HCT116 (cell line): ENCODE results near the gene CDK5RAP1. TPM values are rescaled to one million over a fixed set of nuclear protein-coding genes. Genes with fewer than 3 reads are reported as not detected.

Experiments used
- ATAC-seq: fragments of 200-7000 bp; cut with Tn5 transposase; 2 replicates; pipeline ENCODE4 v1.9.1; 2020; ENCODE audit warnings: mild to moderate bottlenecking, moderate library complexity
- BruUV-seq: library from RNA; stranded (reverse); fragments of 400-500 nt; replicated peaks from 2 replicates; lab custom pipeline; 2021; lab: Mats Ljungman, UMichigan
- CTCF ChIA-PET: fragments of 300-600 bp; sonication (Branson Sonifier 250); formaldehyde crosslinking; loops from one replicate; lab custom pipeline; 2021; ENCODE audit warnings: antibody characterized with exemption; lab: Charles Lee
- POLR2A ChIA-PET: fragments of 300-600, 350-600 bp; sonication (Branson Sonifier 250); formaldehyde crosslinking; loops from one replicate; lab custom pipeline; 2021; ENCODE audit warnings: antibody characterized with exemption; lab: Charles Lee
- RAD21 ChIA-PET, 2 experiments: fragments of 300-600 bp; sonication (Branson Sonifier 250); formaldehyde crosslinking; loops; one replicate each; lab custom pipeline; 2023; ENCODE audit warnings: low total read pairs in 2 of 2; ENCODE audit not compliant: uncharacterized antibody in 2 of 2, unreplicated experiment in 2 of 2, low non-redundant PET in 1 of 2; lab: Charles Lee
- DNase-seq: peaks from one replicate; pipeline ENCODE4 v3.0.0-alpha.2; 2010; ENCODE audit warnings: low read depth, low spot score
- H2AFZ ChIP-seq: fragments of 200-600 bp; shearing (Covaris generic), sonication (generic); 2 replicates; pipeline ENCODE4 v1.6.1; 2017; ENCODE audit warnings: low read depth, mixed run types, mixed read lengths, antibody characterized with exemption, low read length; ENCODE audit not compliant: poor library complexity, severe bottlenecking
- H3K27ac ChIP-seq: 2 replicates; pipeline ENCODE4 v1.5.1; 2012; ENCODE audit warnings: low read depth, low read length
- H3K27me3 ChIP-seq: fragments of 200-600 bp; sonication (generic); 2 replicates; pipeline ENCODE4 v1.6.1; 2016; ENCODE audit warnings: mixed run types, low read length, mixed read lengths; ENCODE audit not compliant: insufficient read depth
- H3K36me3 ChIP-seq, 2 experiments: fragments of 200-500 bp in 1 of 2; fragments of 200-600 bp in 1 of 2; sonication (Bioruptor generic) in 1 of 2; sonication (generic) in 1 of 2; 2 replicates each; pipeline versions ENCODE4 v1.5.1 to v1.6.1; 2014 to 2016; ENCODE audit warnings: low read length in 2 of 2, inconsistent platforms in 1 of 2, mixed read lengths in 1 of 2, mixed run types in 1 of 2; ENCODE audit not compliant: insufficient read depth in 2 of 2, control insufficient read depth in 1 of 2
- H3K4me1 ChIP-seq, 2 experiments: fragments of 200-600 bp in 1 of 2; sonication (generic) in 1 of 2; 2 replicates each; pipeline versions ENCODE4 v1.5.1 to v1.6.1; 2012 to 2017; ENCODE audit warnings: low read length in 2 of 2, inconsistent platforms in 1 of 2, mild to moderate bottlenecking in 1 of 2, mixed read lengths in 1 of 2, mixed run types in 1 of 2, moderate library complexity in 1 of 2; ENCODE audit not compliant: insufficient read depth in 2 of 2, control insufficient read depth in 1 of 2
- H3K4me2 ChIP-seq: fragments of 200-600 bp; sonication (generic); 2 replicates; pipeline ENCODE4 v1.6.1; 2017; ENCODE audit warnings: mixed run types, low read length, mixed read lengths
- H3K4me3 ChIP-seq, 2 experiments: fragments of 200-600 bp in 1 of 2; sonication (generic) in 1 of 2; replicated peaks in 1 of 2; 2 replicates each; pipeline ENCODE4 v1.5.1; 2011 to 2016; ENCODE audit warnings: low read length in 2 of 2, control low read depth in 1 of 2, low read depth in 1 of 2, mild to moderate bottlenecking in 1 of 2, mixed read lengths in 1 of 2, mixed run types in 1 of 2
- H3K79me2 ChIP-seq: fragments of 200-600 bp; sonication (generic); 2 replicates; pipeline ENCODE4 v1.6.1; 2017; ENCODE audit warnings: mild to moderate bottlenecking, mixed run types, low read length, moderate library complexity, mixed read lengths; ENCODE audit not compliant: insufficient read depth
- H3K9ac ChIP-seq: fragments of 200-600 bp; sonication (generic); 2 replicates; pipeline ENCODE4 v1.6.1; 2016; ENCODE audit warnings: low read length, mixed read lengths
- H3K9me2 ChIP-seq: fragments of 200-600 bp; sonication (generic), shearing (Covaris generic); 2 replicates; pipeline ENCODE4 v1.6.1; 2017; ENCODE audit warnings: mixed run types, mild to moderate bottlenecking, moderate library complexity; ENCODE audit not compliant: insufficient read depth
- H3K9me3 ChIP-seq, 2 experiments: fragments of 200-500 bp in 1 of 2; fragments of 200-600 bp in 1 of 2; sonication (Bioruptor generic) in 1 of 2; sonication (generic) in 1 of 2; 2 replicates each; pipeline ENCODE4 v1.6.1; 2014 to 2017; ENCODE audit warnings: low read length in 2 of 2, mixed read lengths in 2 of 2, inconsistent platforms in 1 of 2, low read depth in 1 of 2, mild to moderate bottlenecking in 1 of 2, mixed run types in 1 of 2, moderate library complexity in 1 of 2; ENCODE audit not compliant: control insufficient read depth in 1 of 2, insufficient read depth in 1 of 2
- H4K20me1 ChIP-seq: fragments of 200-600 bp; sonication (generic), shearing (Covaris generic); 2 replicates; pipeline ENCODE4 v1.6.1; 2017; ENCODE audit warnings: mixed run types, mild to moderate bottlenecking, moderate library complexity; ENCODE audit not compliant: insufficient read depth
- CBX3 ChIP-seq: IDR thresholded peaks from 2 replicates; pipeline ENCODE4 v1.6.1; 2012; ENCODE audit warnings: low read depth
- ELF1 ChIP-seq: IDR thresholded peaks from 2 replicates; pipeline ENCODE4 v1.6.1; 2012; ENCODE audit warnings: low read depth, borderline replicate concordance
- EZH2phosphoT487 ChIP-seq: fragments of 200-600 bp; IDR thresholded peaks from 2 replicates; pipeline ENCODE4 v1.6.1; 2018; ENCODE audit warnings: antibody characterized with exemption, borderline replicate concordance
- FOSL1 ChIP-seq: IDR thresholded peaks from 2 replicates; pipeline ENCODE4 v1.6.1; 2012; ENCODE audit warnings: low read depth
- JUND ChIP-seq: IDR thresholded peaks from 2 replicates; pipeline ENCODE4 v1.6.1; 2012
- POLR2A ChIP-seq: IDR thresholded peaks from 2 replicates; pipeline ENCODE4 v1.7.0; 2011; ENCODE audit warnings: borderline replicate concordance; ENCODE audit not compliant: insufficient read depth, insufficient read length; ENCODE audit errors: extremely low read depth
- POLR2AphosphoS5 ChIP-seq: IDR thresholded peaks from 2 replicates; pipeline ENCODE4 v1.6.1; 2011; ENCODE audit warnings: mild to moderate bottlenecking, low read depth, low read length, moderate library complexity
- RAD21 ChIP-seq: IDR thresholded peaks from 2 replicates; pipeline ENCODE4 v1.6.1; 2012; ENCODE audit warnings: low read depth, mild to moderate bottlenecking
- SIN3A ChIP-seq: IDR thresholded peaks from 2 replicates; pipeline ENCODE4 v1.6.1; 2012; ENCODE audit warnings: low read depth
- SP1 ChIP-seq: IDR thresholded peaks from 2 replicates; pipeline ENCODE4 v1.6.1; 2012; ENCODE audit warnings: low read depth
- SRF ChIP-seq: IDR thresholded peaks from 2 replicates; pipeline ENCODE4 v1.6.1; 2012; ENCODE audit warnings: low read depth
- YY1 ChIP-seq: IDR thresholded peaks from 2 replicates; pipeline ENCODE4 v1.6.1; 2011; ENCODE audit warnings: low read length, low read depth, moderate library complexity, mild to moderate bottlenecking; ENCODE audit not compliant: insufficient replicate concordance; ENCODE audit errors: extremely low read depth
- ZFX ChIP-seq: fragments of 450-650 bp; IDR thresholded peaks from 2 replicates; pipeline ENCODE4 v1.6.1; 2017
- ZNF274 ChIP-seq: fragments of 200-500 bp; sonication (Bioruptor generic); IDR thresholded peaks from 2 replicates; pipeline ENCODE4 v1.6.1; 2014; ENCODE audit warnings: mild to moderate bottlenecking, low read depth, low read length, inconsistent platforms
- intact Hi-C: fragments of 100-400 bp; cut with micrococcal nuclease; formaldehyde crosslinking; loops from 2 replicates; pipeline ENCODE4 v1.10.0; 2022
- total RNA-seq: library from RNA; stranded (reverse); gene quantifications from one replicate; pipeline ENCODE4 v1.2.1, GENCODE V29; 2021; ENCODE audit not compliant: unreplicated experiment
- TF ChIP-seq, protein P1 (sequence below): IDR thresholded peaks from 2 replicates; pipeline ENCODE4 v1.6.1; 2012
- TF ChIP-seq, protein P2 (sequence below): IDR thresholded peaks from 2 replicates; pipeline ENCODE4 v1.6.1; 2012; ENCODE audit warnings: low read depth
- TF ChIP-seq, protein P3 (sequence below): IDR thresholded peaks from 2 replicates; pipeline ENCODE4 v1.6.1; 2012

The CDK5RAP1 gene
- total RNA-seq, 1 experiment from 2014 or later, result 41.4 TPM

DNA sequence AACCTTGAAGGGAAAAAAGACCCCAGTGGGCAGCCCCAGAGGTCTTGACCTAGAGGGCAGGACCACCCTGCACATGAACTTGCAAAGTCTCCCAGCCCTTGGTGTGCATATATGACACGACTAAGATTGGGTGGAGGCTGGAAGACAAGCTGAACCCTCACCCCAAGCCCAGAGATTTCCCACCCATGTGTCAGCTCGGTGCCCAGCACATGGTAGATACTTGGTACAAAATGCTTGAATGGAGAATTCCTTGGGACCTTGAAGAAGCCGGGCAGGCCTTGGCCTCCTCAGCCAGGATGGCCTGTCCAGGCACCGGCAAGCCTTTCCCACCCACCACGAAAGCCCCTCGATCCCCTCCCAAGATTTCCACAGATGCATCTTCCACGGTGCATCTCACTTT lies 67.7 kb downstream of the CDK5RAP1 start:
- DNase-seq (no peak), ATAC-seq (no peak)
- no peak overlapping the region for H3K4me2 ChIP-seq
- H3K9me3 ChIP-seq, result no peaks in the 10 kb centered on the region
- no TSS peak for BruUV-seq
- no peak overlapping the region for H3K4me3 ChIP-seq
- H2AFZ ChIP-seq, result no peak overlapping the region
- H3K9me2 ChIP-seq, result no peaks in the 10 kb centered on the region
- no peaks in the 10 kb centered on the region for H3K4me1 ChIP-seq
- intact Hi-C loops, result no loop called here
- no peak overlapping the region for H3K27ac ChIP-seq
- H3K36me3 ChIP-seq, result no peaks in the 10 kb centered on the region
- ChIA-PET POLR2A (no interaction called here), RAD21 (no interaction called here), CTCF (no interaction called here)
- no peaks in the 10 kb centered on the region for H4K20me1 ChIP-seq
- H3K9ac ChIP-seq, result no peak overlapping the region
- H3K27me3 ChIP-seq, result no peaks in the 10 kb centered on the region
- TF ChIP-seq, protein P1, sequence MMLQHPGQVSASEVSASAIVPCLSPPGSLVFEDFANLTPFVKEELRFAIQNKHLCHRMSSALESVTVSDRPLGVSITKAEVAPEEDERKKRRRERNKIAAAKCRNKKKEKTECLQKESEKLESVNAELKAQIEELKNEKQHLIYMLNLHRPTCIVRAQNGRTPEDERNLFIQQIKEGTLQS, result no peak
- TF ChIP-seq EZH2phosphoT487 (no peak), YY1 (no peak), POLR2A (no peak), SP1 (no peak)
- H3K79me2 ChIP-seq, result no peaks in the 10 kb centered on the region

DNA sequence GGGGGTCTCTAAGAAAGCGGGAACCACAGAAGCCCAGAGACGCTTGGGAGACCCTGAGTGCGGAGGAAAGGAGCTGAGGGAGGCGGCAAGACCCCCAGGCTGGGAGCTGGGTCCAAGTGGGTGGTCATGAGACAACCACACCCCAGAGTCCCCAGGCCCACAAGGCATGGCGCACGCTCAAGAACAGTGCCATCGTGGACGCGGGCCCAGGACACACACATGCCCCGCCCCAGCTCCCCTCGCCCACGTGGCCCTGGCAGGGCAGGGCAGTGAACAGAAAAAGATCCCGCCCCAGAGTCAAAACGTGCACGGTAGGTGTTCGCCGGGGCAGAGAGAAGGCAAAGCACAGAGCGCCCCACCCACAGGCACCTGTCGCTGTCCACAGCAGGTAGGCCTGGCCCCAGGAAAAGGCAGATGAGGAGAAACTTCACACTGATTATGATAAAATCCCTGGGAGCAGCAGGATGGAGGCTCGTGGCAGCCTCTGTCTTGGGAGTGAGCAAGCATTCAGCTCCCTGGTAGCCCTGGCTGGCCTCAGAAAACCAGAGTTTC lies 68.3 kb downstream of the CDK5RAP1 start:
- Histone ChIP-seq H3K4me3 (no peak overlapping the region), H3K9ac (no peak overlapping the region), H3K79me2 (no peaks in the 10 kb centered on the region), H3K9me3 (no peaks in the 10 kb centered on the region), H3K36me3 (no peaks in the 10 kb centered on the region), H3K27me3 (no peaks in the 10 kb centered on the region), H3K4me2 (no peak overlapping the region), H3K4me1 (no peaks in the 10 kb centered on the region), H3K27ac (no peak overlapping the region), H2AFZ (no peak overlapping the region), H4K20me1 (no peaks in the 10 kb centered on the region), H3K9me2 (no peaks in the 10 kb centered on the region)
- BruUV-seq, result no TSS peak
- ChIA-PET POLR2A (no interaction called here), CTCF (no interaction called here), RAD21 (no interaction called here)
- ATAC-seq (no peak), DNase-seq (no peak)
- intact Hi-C loops, result no loop called here
- TF ChIP-seq ELF1 (no peak), SRF (no peak), FOSL1 (no peak), POLR2AphosphoS5 (no peak), YY1 (no peak), ZFX (no peak), RAD21 (no peak), ZNF274 (no peak), JUND (no peak), SIN3A (no peak), CBX3 (no peak)
- TF ChIP-seq, protein P2, sequence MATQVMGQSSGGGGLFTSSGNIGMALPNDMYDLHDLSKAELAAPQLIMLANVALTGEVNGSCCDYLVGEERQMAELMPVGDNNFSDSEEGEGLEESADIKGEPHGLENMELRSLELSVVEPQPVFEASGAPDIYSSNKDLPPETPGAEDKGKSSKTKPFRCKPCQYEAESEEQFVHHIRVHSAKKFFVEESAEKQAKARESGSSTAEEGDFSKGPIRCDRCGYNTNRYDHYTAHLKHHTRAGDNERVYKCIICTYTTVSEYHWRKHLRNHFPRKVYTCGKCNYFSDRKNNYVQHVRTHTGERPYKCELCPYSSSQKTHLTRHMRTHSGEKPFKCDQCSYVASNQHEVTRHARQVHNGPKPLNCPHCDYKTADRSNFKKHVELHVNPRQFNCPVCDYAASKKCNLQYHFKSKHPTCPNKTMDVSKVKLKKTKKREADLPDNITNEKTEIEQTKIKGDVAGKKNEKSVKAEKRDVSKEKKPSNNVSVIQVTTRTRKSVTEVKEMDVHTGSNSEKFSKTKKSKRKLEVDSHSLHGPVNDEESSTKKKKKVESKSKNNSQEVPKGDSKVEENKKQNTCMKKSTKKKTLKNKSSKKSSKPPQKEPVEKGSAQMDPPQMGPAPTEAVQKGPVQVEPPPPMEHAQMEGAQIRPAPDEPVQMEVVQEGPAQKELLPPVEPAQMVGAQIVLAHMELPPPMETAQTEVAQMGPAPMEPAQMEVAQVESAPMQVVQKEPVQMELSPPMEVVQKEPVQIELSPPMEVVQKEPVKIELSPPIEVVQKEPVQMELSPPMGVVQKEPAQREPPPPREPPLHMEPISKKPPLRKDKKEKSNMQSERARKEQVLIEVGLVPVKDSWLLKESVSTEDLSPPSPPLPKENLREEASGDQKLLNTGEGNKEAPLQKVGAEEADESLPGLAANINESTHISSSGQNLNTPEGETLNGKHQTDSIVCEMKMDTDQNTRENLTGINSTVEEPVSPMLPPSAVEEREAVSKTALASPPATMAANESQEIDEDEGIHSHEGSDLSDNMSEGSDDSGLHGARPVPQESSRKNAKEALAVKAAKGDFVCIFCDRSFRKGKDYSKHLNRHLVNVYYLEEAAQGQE, result no peak
- TF ChIP-seq, protein P1, result no peak
- TF ChIP-seq, protein P3, sequence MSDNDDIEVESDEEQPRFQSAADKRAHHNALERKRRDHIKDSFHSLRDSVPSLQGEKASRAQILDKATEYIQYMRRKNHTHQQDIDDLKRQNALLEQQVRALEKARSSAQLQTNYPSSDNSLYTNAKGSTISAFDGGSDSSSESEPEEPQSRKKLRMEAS, result no peak
